GM12892 (cell line): ENCODE results near the gene TALDO1.

Source experiments
- POLR2A ChIP-seq: IDR thresholded peaks from 2 replicates; pipeline ENCODE4 v1.6.1; 2011; ENCODE audit warnings: low read depth, low read length, control low read depth
- POLR2AphosphoS5 ChIP-seq: IDR thresholded peaks from 2 replicates; pipeline ENCODE4 v1.6.1; 2011; ENCODE audit warnings: low read depth, low read length, control low read depth

DNA sequence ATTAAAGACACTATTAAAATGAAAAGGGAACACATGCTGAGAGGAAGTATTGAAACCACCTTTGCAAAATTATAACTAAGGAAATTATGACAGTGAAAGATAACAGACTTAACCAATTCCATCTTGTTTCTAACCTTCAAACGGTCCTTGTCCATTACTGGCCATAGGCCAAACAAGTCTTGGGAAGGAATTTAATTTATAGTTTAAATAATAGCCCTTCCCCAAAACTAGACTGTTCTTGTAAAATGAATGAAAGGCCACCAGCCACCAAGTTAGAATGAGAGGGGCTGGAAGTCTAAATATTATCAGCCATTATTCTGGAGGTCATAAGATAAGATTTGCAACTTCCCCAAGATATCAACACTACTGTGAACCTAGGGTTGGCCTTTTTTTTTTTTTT lies 1.8 kb upstream of the TALDO1 start:
- no peak for TF ChIP-seq POLR2A
- TF ChIP-seq POLR2AphosphoS5, result no peak
